ENCODE measurements around the gene OOSP1.
"Not testable (repeated sequence)": the region's sequence is repeated elsewhere in the genome, so short reads cannot be mapped to it uniquely, and the experiment has no call there.

The OOSP1 gene, protein sequence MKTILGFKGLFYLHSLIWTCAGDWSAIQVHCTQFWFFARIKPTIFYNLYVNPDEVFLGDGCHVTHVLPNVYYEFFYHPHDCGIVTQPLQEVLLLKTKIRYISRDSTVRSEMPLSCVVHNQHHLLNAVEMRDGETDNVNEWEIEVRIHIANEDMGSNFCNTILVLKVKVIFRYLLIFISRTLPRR

DNA sequence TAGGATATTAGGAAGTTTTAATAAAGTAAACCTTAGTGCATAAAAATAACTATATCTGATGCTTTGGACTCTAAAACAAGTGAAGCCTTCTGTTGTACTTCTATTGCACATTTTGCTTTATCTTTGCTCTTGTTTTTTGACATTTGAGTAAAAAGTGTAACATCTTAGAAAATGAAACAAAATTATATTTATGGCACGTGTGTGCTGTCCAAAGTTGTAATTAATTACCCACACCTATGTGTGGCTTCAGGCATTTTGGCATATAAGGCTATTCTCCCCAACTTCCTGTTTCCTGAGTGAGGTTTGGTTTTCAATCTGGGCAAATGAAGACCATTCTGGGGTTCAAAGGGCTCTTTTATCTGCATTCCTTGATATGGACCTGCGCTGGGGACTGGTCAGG, at the start of gene OOSP1:
TSS of gene OOSP1 (plus strand) at position 301 of the 400 bp plus-strand sequence. CDS start at position 324, 23 bp downstream.
- no peak for DNase-seq (ENCODE audit: low read depth in 1 of 2, low spot score in 1 of 2)
- in situ Hi-C loops (cut with HindIII; ENCODE audit: low pct_unique_long_range_greater_than_20kb, low sequenced_read_pairs) = no loop called here
- TF ChIP-seq JUND (IDR thresholded peaks at IDR 0.05; ENCODE audit: low read depth) = no peak

- in situ Hi-C loops (cut with HindIII; ENCODE audit: low pct_unique_long_range_greater_than_20kb, low sequenced_read_pairs) = no loop called here
- no peak for DNase-seq (ENCODE audit: low read depth in 1 of 2, low spot score in 1 of 2)
- no peak for TF ChIP-seq JUND (IDR thresholded peaks at IDR 0.05; ENCODE audit: low read depth)
These were observed 46.5 kb upstream of the OOSP1 start for GRCh38 chr11:59891781-59892181.

GRCh38 chr11:59894616-59895015, 43.6 kb upstream of the OOSP1 start:
- DNase-seq (ENCODE audit: low read depth in 1 of 2, low spot score in 1 of 2) = no peak
- in situ Hi-C loops (cut with HindIII; ENCODE audit: low pct_unique_long_range_greater_than_20kb, low sequenced_read_pairs) = no loop called here
- TF ChIP-seq JUND (IDR thresholded peaks at IDR 0.05; ENCODE audit: low read depth) = no peak

DNA sequence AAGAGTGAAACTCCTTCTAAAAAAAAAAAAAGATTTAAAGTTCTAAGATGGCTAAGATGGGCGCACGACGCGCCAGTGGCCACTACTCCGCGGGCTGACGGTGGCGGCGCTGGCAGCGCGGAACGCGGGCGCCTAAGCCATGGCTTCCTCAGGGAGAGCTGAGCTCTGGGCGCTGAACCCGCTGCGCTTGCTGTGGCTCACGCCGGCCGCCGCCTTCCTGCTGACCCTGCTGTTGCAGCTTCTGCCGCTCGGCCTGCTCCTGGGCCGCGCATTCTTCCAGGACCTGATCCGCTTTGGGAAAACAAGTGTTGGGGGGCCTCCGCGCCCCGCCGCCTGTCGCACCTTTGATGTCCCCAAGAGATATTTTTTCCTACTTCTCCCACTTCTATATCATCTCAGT, 40.2 kb upstream of the OOSP1 start:
- no peak for TF ChIP-seq JUND (IDR thresholded peaks at IDR 0.05; ENCODE audit: low read depth)
- no peak for DNase-seq (ENCODE audit: low read depth in 1 of 2, low spot score in 1 of 2)
- in situ Hi-C loops (cut with HindIII; ENCODE audit: low pct_unique_long_range_greater_than_20kb, low sequenced_read_pairs) = no loop called here

- peak in 1 of 2 experiments; percentile 47 for DNase-seq (ENCODE audit: low read depth in 1 of 2, low spot score in 1 of 2)
- no peak for TF ChIP-seq JUND (IDR thresholded peaks at IDR 0.05; ENCODE audit: low read depth)
These were observed 39.6 kb upstream of the OOSP1 start for GRCh38 chr11:59898650-59899049.

GRCh38 chr11:59899532-59899931, 38.7 kb upstream of the OOSP1 start:
- DNase-seq (ENCODE audit: low read depth in 1 of 2, low spot score in 1 of 2) = no peak
- in situ Hi-C loops (cut with HindIII; ENCODE audit: low pct_unique_long_range_greater_than_20kb, low sequenced_read_pairs) = no loop called here
- no peak for TF ChIP-seq JUND (IDR thresholded peaks at IDR 0.05; ENCODE audit: low read depth)

More at GRCh38 chr11:59898650-59899049, 39.6 kb upstream of the OOSP1 start:
- in situ Hi-C loops (cut with HindIII; ENCODE audit: low pct_unique_long_range_greater_than_20kb, low sequenced_read_pairs) = no loop called here

DNA sequence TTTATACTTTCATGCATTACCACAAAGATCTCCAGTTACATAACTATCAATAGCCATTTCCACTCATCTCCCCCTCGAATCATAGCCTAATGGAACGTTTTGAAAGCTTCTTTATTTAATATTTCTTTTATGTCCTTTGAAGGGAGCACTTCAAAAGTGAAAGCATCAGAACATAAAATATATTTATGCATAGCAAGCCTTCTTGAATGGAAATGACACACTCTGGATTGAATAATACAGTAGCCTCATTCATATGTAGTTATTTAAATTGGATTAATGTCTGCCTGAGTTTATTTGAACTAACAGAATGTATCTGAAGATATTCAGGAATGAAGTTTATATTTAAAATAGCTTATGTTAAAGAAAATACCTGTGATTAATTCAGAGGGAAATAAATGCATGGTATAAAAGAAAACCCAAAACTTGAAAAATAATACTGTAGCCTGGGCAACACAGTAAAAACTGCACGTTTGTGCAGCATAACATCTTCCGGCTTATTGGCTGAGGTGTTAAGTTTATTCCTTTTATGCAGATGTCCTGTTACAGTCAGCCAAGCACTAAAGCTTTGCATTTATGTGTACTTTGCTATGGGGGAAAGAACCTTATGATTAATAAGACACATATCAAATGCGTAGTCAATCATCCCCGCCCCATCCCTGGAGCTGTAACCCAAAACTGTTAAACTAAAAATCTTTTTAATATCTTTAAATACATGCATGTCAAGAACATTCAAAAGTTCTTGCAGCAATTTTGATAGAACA, 37.7 kb upstream of the OOSP1 start:
- no peak for TF ChIP-seq JUND (IDR thresholded peaks at IDR 0.05; ENCODE audit: low read depth)
- no peak for DNase-seq (ENCODE audit: low read depth in 1 of 2, low spot score in 1 of 2)
- in situ Hi-C loops (cut with HindIII; ENCODE audit: low pct_unique_long_range_greater_than_20kb, low sequenced_read_pairs) = no loop called here

GRCh38 chr11:59901306-59901705, 36.9 kb upstream of the OOSP1 start:
- no peak for TF ChIP-seq JUND (IDR thresholded peaks at IDR 0.05; ENCODE audit: low read depth)

DNA sequence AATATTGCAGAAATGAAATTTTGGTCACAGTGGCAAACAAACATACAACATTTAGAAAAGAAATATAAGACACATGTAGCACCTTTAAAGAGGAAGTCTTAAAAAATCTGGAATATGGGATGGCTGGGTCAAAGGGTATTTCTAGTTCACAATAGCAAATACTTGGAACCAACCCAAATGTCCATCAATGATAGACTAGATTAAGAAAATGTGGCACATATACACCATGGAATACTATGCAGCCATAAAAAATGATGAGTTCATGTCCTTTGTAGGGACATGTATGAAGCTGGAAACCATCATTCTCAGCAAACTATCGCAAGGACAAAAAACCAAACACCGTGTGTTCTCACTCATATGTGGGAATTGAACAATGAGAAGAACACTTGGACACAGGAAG, 34.7 kb upstream of the OOSP1 start:
- in situ Hi-C loops (cut with HindIII; ENCODE audit: low pct_unique_long_range_greater_than_20kb, low sequenced_read_pairs); DNase-seq (ENCODE audit: low read depth in 1 of 2, low spot score in 1 of 2): not testable (repeated sequence)

More at GRCh38 chr11:59901306-59901705, 36.9 kb upstream of the OOSP1 start:
- no peak for DNase-seq (ENCODE audit: low read depth in 1 of 2, low spot score in 1 of 2)
- in situ Hi-C loops (cut with HindIII; ENCODE audit: low pct_unique_long_range_greater_than_20kb, low sequenced_read_pairs) = no loop called here

DNA sequence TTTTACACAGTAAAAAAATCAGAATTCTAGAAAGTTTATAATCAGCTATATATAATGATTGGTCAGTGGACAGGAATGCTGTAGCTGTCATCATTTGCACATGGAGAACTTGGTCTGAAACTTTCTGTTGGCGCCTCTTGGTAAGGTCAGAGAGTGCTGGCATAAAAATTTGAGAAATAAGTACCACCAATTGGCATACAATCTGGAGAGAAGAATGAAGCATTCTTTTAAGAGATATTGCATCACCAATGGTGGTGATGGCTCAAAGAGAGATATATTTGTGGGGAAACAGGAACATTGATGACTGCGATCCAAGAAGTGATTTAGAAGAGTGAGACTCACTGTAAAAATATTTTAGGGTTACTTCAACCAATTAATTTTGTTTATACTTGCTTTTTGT, 19.8 kb upstream of the OOSP1 start:
- in situ Hi-C loops (cut with HindIII; ENCODE audit: low pct_unique_long_range_greater_than_20kb, low sequenced_read_pairs) = no loop called here
- no peak for TF ChIP-seq JUND (IDR thresholded peaks at IDR 0.05; ENCODE audit: low read depth)
- DNase-seq (ENCODE audit: low read depth in 1 of 2, low spot score in 1 of 2) = no peak

DNA sequence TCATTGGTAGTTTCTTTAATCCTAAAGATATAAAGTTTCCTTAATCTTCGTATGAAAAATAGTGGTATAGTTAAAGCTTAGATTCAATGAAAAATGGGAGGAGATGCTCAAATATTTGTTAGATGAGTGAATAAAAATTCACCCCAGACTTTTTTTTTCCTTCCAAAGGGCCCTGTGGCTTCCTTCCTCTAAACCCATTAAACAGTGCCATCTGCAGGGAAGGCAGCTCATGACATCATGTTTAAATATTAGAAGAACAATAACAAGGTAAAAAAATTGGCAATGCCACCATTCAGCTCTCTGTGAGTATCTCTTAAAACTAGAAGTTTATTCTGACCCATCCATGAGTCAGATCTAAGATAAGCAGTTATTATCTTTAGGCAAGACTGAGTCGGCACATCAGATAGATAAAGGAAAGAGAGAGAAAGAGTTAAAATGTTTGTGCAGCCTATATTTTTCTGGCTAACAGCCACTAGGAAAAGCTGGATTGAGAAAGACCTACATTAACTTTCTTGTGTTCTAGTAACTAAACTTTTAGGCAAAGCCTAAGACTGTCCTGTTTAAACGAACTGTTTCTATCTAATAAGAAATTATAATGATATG, 19.1 kb upstream of the OOSP1 start:
- in situ Hi-C loops (cut with HindIII; ENCODE audit: low pct_unique_long_range_greater_than_20kb, low sequenced_read_pairs) = no loop called here
- peak; percentile 40 to 73 for DNase-seq (ENCODE audit: low read depth in 1 of 2, low spot score in 1 of 2)
- no peak for TF ChIP-seq JUND (IDR thresholded peaks at IDR 0.05; ENCODE audit: low read depth)

- DNase-seq (ENCODE audit: low read depth in 1 of 2, low spot score in 1 of 2) = peak in 1 of 2 experiments; percentile 5
- no peak for TF ChIP-seq JUND (IDR thresholded peaks at IDR 0.05; ENCODE audit: low read depth)
- in situ Hi-C loops (cut with HindIII; ENCODE audit: low pct_unique_long_range_greater_than_20kb, low sequenced_read_pairs) = no loop called here
These were observed 14.4 kb upstream of the OOSP1 start for GRCh38 chr11:59923813-59924212.

GRCh38 chr11:59931688-59932087, 6.5 kb upstream of the OOSP1 start:
- no peak for TF ChIP-seq JUND (IDR thresholded peaks at IDR 0.05; ENCODE audit: low read depth)
- in situ Hi-C loops (cut with HindIII; ENCODE audit: low pct_unique_long_range_greater_than_20kb, low sequenced_read_pairs) = no loop called here
- DNase-seq (ENCODE audit: low read depth in 1 of 2, low spot score in 1 of 2) = no peak

All from T47D (cell line).